Caco-2 (cell line): ENCODE results near the gene TMEM235. TPM values are rescaled to one million over a fixed set of nuclear protein-coding genes. Genes with fewer than 3 reads are reported as not detected.

ENCODE experiments used
- BruUV-seq: library from RNA; stranded (reverse); fragments of 400-500 nt; replicated peaks from 2 replicates; lab custom pipeline; 2021; lab: Mats Ljungman, UMichigan
- CTCF ChIA-PET: fragments of 300-600 bp; sonication (Branson Sonifier 250); formaldehyde crosslinking; loops from one replicate; lab custom pipeline; 2022; ENCODE audit warnings: antibody characterized with exemption; lab: Charles Lee
- POLR2A ChIA-PET: fragments of 300-600 bp; sonication (Branson Sonifier 250); formaldehyde crosslinking; loops from one replicate; lab custom pipeline; 2022; ENCODE audit warnings: antibody characterized with exemption; lab: Charles Lee
- DNase-seq, 2 experiments: peaks; one replicate each; pipeline versions ENCODE4 v3.0.0 to v3.0.0-alpha.2; 2020 to 2022
- H3K27me3 ChIP-seq: replicated peaks from 2 replicates; pipeline ENCODE4 v1.6.0; 2011; ENCODE audit warnings: low read length; ENCODE audit not compliant: control insufficient read depth, insufficient read depth
- H3K36me3 ChIP-seq: 2 replicates; pipeline ENCODE4 v1.5.1; 2011; ENCODE audit warnings: low read length; ENCODE audit not compliant: control insufficient read depth, insufficient read depth
- H3K4me1 ChIP-seq: fragments of 250-450 bp; sonication (Bioruptor Pico); 2 replicates; pipeline ENCODE4 v1.5.1; 2020; ENCODE audit warnings: mild to moderate bottlenecking
- H3K4me3 ChIP-seq: 2 replicates; pipeline ENCODE4 v1.5.1; 2011; ENCODE audit warnings: low read depth, mild to moderate bottlenecking, control low read depth, low read length
- H3K9me3 ChIP-seq: fragments of 250-450 bp; sonication (Bioruptor Pico); 2 replicates; pipeline ENCODE4 v1.5.1; 2020; ENCODE audit warnings: mild to moderate bottlenecking, moderate library complexity
- H3K27ac Mint-ChIP-seq: one replicate; pipeline ENCODE4 v1.8.0; 2022; ENCODE audit warnings: mixed read lengths; ENCODE audit not compliant: unreplicated experiment
- H3K27me3 Mint-ChIP-seq: one replicate; pipeline ENCODE4 v1.8.0; 2022; ENCODE audit warnings: mixed read lengths; ENCODE audit not compliant: insufficient read depth, unreplicated experiment
- H3K36me3 Mint-ChIP-seq: one replicate; pipeline ENCODE4 v1.8.0; 2022; ENCODE audit warnings: mild to moderate bottlenecking, mixed read lengths; ENCODE audit not compliant: insufficient read depth, unreplicated experiment
- H3K4me1 Mint-ChIP-seq: one replicate; pipeline ENCODE4 v1.8.0; 2022; ENCODE audit warnings: low read depth, mixed read lengths; ENCODE audit not compliant: unreplicated experiment
- H3K4me3 Mint-ChIP-seq: one replicate; pipeline ENCODE4 v1.8.0; 2022; ENCODE audit warnings: mild to moderate bottlenecking, moderate library complexity, mixed read lengths; ENCODE audit not compliant: unreplicated experiment
- H3K9me3 Mint-ChIP-seq: one replicate; pipeline ENCODE4 v1.8.0; 2022; ENCODE audit warnings: mixed read lengths; ENCODE audit not compliant: unreplicated experiment
- CTCF ChIP-seq, 2 experiments: fragments of 200-600 bp in 1 of 2; IDR thresholded peaks; 1 replicate in 1 of 2; 2 replicates in 1 of 2; pipeline versions ENCODE4 v1.5.1 to v1.8.0; 2011 to 2022; ENCODE audit warnings: antibody characterized with exemption in 1 of 2, control low read depth in 1 of 2, inconsistent platforms in 1 of 2, low read depth in 1 of 2, low read length in 1 of 2, mild to moderate bottlenecking in 1 of 2, moderate library complexity in 1 of 2; ENCODE audit not compliant: insufficient read depth in 1 of 2, severe bottlenecking in 1 of 2, unreplicated experiment in 1 of 2
- intact Hi-C: fragments of 100-400 bp; cut with micrococcal nuclease; formaldehyde crosslinking; loops from one replicate; pipeline ENCODE4 v1.10.0; 2022; ENCODE audit not compliant: unreplicated experiment
- total RNA-seq: library from RNA; stranded (reverse); gene quantifications from 2 replicates; pipeline ENCODE4 v1.2.3, GENCODE V29; 2022

The TMEM235 gene
- total RNA-seq, 1 experiment from 2014 or later: not detected

- Histone ChIP-seq H3K4me3 (peak overlapping the region; percentile 87), H3K4me1 (peaks cover 15% of the 10 kb centered on the region), H3K9me3 (no peaks in the 10 kb centered on the region), H3K27me3 (no peaks in the 10 kb centered on the region), H3K36me3 (no peaks in the 10 kb centered on the region; the same call in 1 of the 2 replicates)
- no peaks in the 10 kb centered on the region for H3K9me3 Mint-ChIP-seq
- H3K36me3 Mint-ChIP-seq: peaks cover 80% of the 10 kb centered on the region
- H3K27me3 Mint-ChIP-seq: no peaks in the 10 kb centered on the region
- peak overlapping the region; percentile 72 for H3K4me3 Mint-ChIP-seq
- no peak for DNase-seq
- peaks cover 22% of the 10 kb centered on the region for H3K4me1 Mint-ChIP-seq
- ChIA-PET CTCF (interaction anchor here (0.6 to 2.8 kb wide), 15 partner anchors 9 to 235 kb away, joined by 3 to 17 read pairs (median 6); partner anchors contain the start of gene BIRC5), POLR2A (interaction anchor here (0.5 to 3.1 kb wide), 19 partner anchors 8 to 235 kb away, joined by 3 to 16 read pairs (median 5); partner anchors contain the start of gene SYNGR2)
- TSS peak; percentile 25 for BruUV-seq
- intact Hi-C loops: loop anchor here (2.0 to 5.0 kb wide), 3 partner anchors 17 to 236 kb away; partner anchors contain the start of genes SYNGR2 and TMC6
- H3K27ac Mint-ChIP-seq: peak overlapping the region; percentile 75
- TF ChIP-seq CTCF (IDR thresholded peaks at IDR 0.05; ENCODE audit: insufficient read depth in 1 of 2, low read depth in 1 of 2, low read length in 1 of 2, severe bottlenecking in 1 of 2, unreplicated experiment in 1 of 2): no peak
These were observed 45.3 kb upstream of the TMEM235 start for GRCh38 chr17:78185981-78186691.

GRCh38 chr17:78186692-78187595 lies 44.5 kb upstream of the TMEM235 start, which contains the start of the genes AFMID and TK1:
Gene AFMID, plus strand, starts transcription at chr17:78187362. Its CDS starts 9 bp downstream, at chr17:78187371.
Gene TK1, minus strand, starts transcription at chr17:78187052. Its CDS starts 58 bp downstream, at chr17:78186994.
- Mint-ChIP-seq H3K4me1 (peaks cover 22% of the 10 kb centered on the region), H3K4me3 (peak within 1 kb of the TSS; percentile 72), H3K27ac (peak within 1 kb of the TSS; percentile 75), H3K9me3 (no peaks in the 10 kb centered on the region), H3K36me3 (peaks cover 80% of the 10 kb centered on the region), H3K27me3 (no peaks in the 10 kb centered on the region)
- no peaks in the 10 kb centered on the region; the same call in 1 of the 2 replicates for H3K36me3 ChIP-seq
- BruUV-seq: no TSS peak
- intact Hi-C loops: loop anchor here (2.0 to 5.0 kb wide), 3 partner anchors 18 to 235 kb away; partner anchors contain the start of genes SYNGR2 and TMC6
- ChIA-PET POLR2A (interaction anchor here (0.5 to 3.1 kb wide), 21 partner anchors 9 to 235 kb away, joined by 3 to 16 read pairs (median 5); partner anchors contain the start of gene SYNGR2), CTCF (interaction anchor here (0.6 to 2.8 kb wide), 16 partner anchors 10 to 235 kb away, joined by 3 to 17 read pairs (median 6); partner anchors contain the start of gene BIRC5)
- H3K27me3 ChIP-seq: no peaks in the 10 kb centered on the region
- no peaks in the 10 kb centered on the region for H3K9me3 ChIP-seq
- DNase-seq: peak; percentile 98 to 100
- H3K4me3 ChIP-seq: peak within 1 kb of the TSS; percentile 87
- H3K4me1 ChIP-seq: peaks cover 15% of the 10 kb centered on the region
- TF ChIP-seq CTCF (IDR thresholded peaks at IDR 0.05; ENCODE audit: insufficient read depth in 1 of 2, low read depth in 1 of 2, low read length in 1 of 2, severe bottlenecking in 1 of 2, unreplicated experiment in 1 of 2): peak; percentile 65 to 90
